NOMO-1 treated with dmso at 0.1 percent for 144 hours (cell line): ENCODE results near the gene PNPLA3.

Source experiments
- DNase-seq: peaks from one replicate; lab custom pipeline; 2025; ENCODE audit not compliant: unreplicated experiment; lab: John Stamatoyannopoulos, UW

Gene PNPLA3

GRCh38 chr22:43991316-43992020, 67.9 kb downstream of the PNPLA3 start:
- no peak for DNase-seq

- DNase-seq, result no peak
Measured at GRCh38 chr22:43992331-43992821, 68.8 kb downstream of the PNPLA3 start.

- DNase-seq, result no peak
Measured at GRCh38 chr22:43993072-43993760, 69.6 kb downstream of the PNPLA3 start.

GRCh38 chr22:43994006-43994405, 70.4 kb downstream of the PNPLA3 start:
- DNase-seq, result no peak

- no peak for DNase-seq
Measured at GRCh38 chr22:43994416-43994815, 70.8 kb downstream of the PNPLA3 start.

GRCh38 chr22:43995057-43995685, 71.6 kb downstream of the PNPLA3 start:
- no peak for DNase-seq

- no peak for DNase-seq
Measured at GRCh38 chr22:43995798-43996169, 72.2 kb downstream of the PNPLA3 start.

GRCh38 chr22:43996170-43996980, 72.8 kb downstream of the PNPLA3 start:
- DNase-seq, result no peak

- no peak for DNase-seq
Measured at GRCh38 chr22:43996981-43997265, 73.3 kb downstream of the PNPLA3 start.
